ENCODE measurements around the gene TACC3.

The TACC3 gene

DNA sequence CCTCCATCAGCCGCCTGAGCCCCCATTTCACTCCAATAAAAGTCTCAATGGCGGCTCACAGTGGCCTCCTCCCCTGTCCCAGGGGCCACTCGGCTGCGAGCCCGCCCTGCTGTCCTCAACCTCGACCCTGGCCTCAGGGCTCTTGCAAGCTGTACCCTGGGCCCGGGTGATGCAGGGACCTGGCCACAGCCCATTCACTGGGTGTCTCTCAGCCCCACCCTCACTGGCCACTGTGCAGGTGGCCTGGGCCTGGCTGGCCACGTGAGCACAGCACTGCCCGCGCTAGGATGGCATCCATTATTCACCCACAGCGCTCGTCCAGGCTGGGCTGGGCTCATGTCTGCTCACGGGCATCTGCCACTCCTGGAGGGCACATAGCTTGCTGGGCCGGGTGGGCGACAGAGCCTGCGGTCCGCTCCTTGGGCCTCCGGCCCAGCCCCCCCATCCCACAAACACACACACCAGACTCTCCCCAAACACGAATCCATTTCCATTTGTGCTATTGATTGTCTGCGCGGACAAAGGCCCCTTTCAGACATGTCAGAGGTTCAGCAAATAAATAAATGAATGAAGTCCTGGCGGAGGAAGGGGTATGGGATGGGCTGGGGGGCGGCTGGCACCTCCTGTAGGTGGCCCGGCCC, 55.3 kb downstream of the TACC3 start:
- no peak for DNase-seq (ENCODE audit: low read depth in 2 of 2)

GRCh38 chr4:1777822-1778641, 56.7 kb downstream of the TACC3 start:
- DNase-seq (ENCODE audit: low read depth in 2 of 2) = no peak

DNA sequence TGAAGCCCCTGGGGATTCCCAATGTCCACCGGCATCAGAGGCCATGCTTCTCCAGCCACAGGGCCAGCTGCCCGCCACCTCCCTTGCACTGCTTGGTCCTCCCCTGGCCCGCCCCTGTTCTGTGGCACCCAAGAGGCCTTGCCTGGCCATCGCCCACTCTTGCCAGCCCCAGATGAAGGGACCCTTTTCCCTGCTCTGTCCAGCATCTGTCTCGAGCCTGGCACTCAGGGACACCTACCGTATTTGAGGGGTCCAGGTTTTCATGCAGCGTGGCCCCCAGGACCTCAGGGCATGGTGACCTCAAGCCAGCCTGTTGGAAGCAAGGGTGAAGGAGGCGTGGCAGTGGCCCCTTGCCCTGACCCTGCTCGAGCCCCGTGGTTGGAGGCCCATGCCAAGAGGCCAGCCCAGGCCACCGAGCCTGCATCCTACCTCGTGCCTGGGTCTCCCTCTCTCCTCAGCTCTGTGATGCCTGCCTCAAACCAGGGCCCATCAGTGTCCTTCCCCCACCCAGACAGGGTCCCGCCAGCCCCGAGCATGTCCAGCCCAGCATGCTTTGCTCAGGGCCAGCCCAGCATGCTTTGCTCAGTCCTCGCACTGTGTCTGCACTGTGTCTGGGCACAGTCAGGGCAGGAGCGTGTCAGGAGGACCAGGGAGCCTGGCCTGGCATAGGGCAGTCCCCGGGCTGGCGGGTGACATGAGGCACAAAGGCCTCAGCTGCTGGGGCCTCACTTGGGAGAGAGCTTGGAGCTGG, 57.5 kb downstream of the TACC3 start:
- DNase-seq (ENCODE audit: low read depth in 2 of 2) = no peak

DNA sequence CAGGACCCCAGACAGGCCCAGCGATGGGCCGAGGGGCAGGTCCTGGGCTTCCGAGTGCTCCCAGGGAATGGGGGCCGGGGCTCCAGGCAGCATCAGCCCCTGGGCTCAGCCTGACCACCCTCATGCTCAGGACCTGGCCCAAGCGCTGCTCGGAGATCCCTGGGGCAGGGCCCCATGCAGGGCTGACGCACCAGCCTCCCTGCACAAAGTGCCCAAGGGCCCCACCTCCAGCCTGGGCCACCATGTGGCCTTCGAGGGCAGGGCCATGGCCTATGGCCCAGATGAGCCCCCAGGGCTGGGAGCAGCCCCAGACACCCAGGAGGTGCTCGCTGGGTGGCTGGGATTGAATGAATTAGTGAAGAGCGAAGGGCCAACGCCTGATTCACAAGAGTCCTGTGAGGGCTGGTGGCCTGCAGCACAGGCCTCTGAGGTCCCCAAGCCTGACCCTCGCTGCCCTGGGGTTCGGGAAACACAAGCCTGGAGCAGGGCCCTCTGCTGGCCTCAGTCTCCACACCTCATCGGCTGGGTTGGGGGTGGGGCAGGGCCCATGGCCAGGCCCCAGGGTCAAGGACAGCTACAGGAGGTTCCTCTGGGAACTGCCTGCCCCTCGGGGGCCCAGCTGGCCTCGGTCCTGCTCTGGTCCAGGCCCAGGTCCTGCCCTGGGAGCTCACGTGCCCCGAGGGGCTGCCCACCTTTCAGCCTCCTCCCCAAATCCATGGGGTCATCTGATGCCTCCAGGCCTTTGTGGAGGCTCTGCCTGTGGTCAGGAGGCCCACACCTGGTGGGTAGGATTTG, 58.5 kb downstream of the TACC3 start:
- no peak for DNase-seq (ENCODE audit: low read depth in 2 of 2)

DNA sequence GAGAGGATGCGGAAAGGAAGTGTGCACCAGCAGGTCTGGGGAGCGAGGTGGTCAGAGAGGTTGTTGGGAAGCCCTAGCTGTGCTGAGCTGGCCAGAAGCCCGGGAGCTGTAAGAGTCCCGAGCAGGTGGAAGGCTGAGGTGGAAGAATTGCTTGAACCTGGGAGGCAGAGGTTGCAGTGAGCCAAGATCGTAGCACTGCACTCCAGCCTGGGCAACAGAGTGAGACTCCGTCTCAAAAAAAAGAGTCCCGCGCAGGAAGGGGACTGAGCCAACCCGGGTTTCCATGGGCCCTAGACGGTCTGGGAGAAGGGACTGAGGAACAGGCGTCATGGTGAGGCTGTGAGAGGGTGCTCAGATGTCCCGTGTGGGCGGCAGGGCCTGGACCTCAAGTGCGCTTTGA, 59.1 kb downstream of the TACC3 start:
- DNase-seq (ENCODE audit: low read depth in 2 of 2) = no peak

- no peak for DNase-seq (ENCODE audit: low read depth in 2 of 2)
These were observed 61.7 kb downstream of the TACC3 start for GRCh38 chr4:1783015-1783414.

GRCh38 chr4:1783970-1784369, 62.6 kb downstream of the TACC3 start:
- no peak for DNase-seq (ENCODE audit: low read depth in 2 of 2)

DNA sequence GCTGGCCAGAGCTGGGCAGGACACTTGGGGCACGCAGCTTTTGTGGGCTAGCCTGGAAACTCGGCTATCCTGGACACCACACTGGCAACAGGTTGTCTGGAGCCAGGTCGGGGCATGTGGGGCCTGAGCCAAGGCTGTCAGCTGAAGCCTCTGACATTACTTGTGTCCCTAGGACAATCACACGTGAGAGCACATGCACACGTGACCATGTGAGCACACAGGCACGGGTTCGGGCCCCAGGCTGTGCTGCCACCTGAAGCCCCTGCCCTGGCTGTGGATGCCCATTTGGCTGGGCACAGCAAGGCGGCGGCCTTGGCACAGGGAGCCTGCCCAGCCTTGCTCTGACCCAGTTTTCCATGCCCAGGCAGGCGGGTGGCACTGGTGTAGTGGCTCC, 63.1 kb downstream of the TACC3 start:
- no peak for DNase-seq (ENCODE audit: low read depth in 2 of 2)

- no peak for DNase-seq (ENCODE audit: low read depth in 2 of 2)
These were observed 63.7 kb downstream of the TACC3 start for GRCh38 chr4:1784789-1785591.

DNA sequence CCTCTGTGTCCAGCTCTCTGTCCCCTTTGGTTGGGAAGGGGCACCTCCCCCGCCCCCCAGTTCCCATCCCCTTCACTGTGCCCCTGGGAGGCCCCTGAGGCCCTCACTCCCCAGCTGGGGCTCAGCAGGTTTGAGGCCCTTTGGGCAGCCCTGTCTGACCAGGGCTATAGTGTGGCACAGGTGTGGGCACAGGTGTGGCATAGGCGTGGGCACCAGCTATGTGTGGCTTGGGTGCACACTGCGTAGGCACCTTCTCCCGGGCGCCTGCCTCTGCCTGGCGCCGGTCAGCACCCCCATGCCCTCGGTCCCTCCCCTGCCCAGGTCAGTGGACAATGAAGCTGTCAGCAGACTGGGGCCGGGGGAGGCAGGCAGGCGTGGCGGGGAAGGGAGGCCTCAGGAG, 64.3 kb downstream of the TACC3 start:
- no peak for DNase-seq (ENCODE audit: low read depth in 2 of 2)

GRCh38 chr4:1786544-1787362, 65.4 kb downstream of the TACC3 start:
- no peak for DNase-seq (ENCODE audit: low read depth in 2 of 2)

DNA sequence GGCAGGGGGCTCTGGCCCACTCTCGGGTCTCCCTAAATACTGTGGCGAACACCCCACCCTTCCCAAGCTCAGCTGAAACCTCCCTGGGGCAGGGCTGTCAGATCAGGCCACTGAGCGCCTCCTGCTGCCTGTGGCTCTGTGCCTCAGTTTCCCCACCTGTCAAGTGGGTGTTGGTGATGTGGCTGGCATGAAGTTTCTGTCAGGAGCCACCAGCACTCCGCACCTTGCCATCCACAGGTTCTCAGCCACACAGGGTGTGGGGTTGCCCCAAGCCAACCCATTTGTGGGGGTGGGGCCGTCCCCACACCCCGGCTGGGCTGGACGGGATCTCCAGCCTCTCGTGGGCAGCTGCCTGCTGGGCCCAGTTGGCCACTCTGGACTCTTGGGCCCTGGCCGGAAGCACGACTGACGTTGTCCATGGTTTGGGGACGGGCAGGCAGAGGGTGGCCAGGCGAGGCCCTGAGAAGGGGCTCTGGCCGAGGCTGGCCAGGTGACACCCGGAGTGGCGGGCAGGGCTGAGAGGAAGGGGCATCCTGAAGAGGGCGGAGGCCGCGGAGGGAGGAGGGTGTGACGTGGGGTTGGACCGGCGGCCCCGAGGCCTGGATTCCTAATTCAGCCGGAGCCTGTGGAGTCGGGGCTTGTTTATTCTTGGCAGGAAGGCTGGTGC, 66.2 kb downstream of the TACC3 start:
- no peak for DNase-seq (ENCODE audit: low read depth in 2 of 2)

DNA sequence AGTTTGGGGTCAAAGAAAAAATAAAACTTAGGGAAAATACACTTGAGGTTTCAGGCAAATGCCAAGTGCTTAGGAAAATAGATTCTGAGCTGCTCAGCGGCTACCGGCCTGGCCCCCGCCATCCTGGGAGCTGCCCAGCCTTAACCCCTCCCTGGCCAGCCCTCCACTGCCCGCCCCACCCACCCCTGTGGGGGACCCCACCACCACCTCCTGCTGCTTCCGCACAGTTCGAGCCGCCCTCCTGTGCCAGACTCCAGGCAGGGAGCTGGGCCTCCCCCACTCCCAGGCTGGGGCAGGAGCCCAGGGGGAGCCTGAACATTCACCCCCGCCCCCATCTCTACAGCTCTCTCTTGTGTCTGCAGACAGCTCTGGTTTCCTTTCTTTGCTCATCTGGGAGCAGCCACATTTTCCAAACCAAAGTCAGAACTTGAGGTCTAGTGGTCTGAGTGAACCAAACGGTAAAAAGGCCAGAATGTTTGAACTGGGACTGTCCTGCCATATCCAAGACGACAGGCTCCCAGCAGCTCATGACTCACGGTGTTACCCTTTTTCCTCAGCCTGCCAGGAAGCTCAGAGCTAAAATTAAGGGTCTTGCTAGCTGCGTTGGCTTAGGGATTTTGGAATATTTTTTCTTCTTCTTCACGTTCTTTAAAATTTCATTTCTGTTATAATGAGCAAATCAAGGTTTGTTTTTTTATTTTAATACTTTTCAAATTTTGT, 67.1 kb downstream of the TACC3 start:
- no peak for DNase-seq (ENCODE audit: low read depth in 2 of 2)

DNA sequence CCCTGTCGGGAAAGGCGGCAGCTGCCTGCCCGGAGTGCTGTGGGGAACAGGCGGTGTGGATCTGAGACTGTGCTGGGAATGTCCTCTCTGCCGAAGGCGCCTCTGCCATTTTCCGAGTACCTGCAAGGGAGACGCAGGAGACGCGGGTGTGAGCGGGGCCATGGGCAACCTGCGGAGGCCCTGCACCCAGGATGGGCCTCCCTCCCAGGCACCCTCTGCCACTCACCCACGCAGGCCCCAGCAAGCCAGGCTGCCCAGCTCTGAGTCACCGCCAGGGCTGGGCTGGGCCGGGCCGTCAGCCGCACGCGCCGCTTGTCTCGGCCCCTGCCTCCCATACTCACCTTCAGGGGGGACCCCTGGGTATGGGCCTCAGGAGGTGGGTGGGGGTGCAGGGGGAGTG, 68.2 kb downstream of the TACC3 start:
- DNase-seq (ENCODE audit: low read depth in 2 of 2) = no peak

DNA sequence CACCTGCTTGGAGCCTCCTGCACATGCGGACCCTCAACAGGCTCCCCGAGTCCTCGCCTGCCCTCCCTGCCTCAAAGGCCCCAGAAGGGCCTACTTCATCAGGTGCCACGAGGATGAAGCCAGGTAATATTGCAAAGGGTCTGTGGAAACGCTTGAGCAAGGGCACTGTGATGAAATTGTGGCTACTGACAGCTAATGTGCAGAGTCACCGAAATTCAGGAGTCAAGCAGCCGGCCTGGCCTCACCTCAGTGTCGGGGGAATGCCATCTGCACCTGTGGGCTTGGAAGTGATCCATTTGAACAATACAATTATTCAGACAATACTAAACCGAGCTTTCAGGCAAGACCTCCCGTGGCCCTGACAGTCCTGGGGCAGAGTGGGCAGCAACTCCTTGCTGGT, 68.7 kb downstream of the TACC3 start:
- DNase-seq (ENCODE audit: low read depth in 2 of 2) = no peak

DNA sequence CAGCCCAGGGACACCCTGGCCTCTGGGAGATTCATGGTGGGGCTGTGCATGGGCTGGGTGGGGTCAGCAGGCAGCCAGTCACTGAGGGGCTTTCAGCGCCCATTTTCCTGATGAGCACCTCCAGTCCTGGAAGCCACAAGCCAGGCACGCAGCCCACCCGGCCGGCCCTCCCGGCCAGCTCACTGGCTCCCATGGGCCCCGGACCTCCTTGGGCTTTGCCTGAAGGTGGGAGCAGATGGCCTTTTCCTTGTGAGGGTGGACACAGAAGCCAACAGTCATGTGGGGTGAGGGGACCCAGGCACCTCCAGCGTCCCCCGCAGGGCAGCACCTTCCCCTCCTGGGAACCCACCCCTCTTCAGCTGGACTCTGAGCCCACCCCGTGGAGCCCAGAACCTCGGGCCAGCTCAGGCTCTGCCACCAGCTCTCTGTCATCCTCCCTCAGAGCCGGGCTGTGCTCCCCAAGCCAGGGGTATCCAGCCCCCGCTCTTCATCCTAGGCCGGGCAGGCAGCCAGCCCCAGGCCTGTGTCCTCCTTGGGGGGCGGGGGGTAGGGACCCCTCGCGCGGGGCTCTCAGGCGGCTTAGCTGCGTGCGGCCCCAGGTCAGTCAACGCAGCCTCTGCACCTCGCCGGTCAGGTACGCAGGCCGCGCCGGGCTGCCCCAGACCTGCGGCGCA, 71.0 kb downstream of the TACC3 start:
- DNase-seq (ENCODE audit: low read depth in 2 of 2) = no peak

DNA sequence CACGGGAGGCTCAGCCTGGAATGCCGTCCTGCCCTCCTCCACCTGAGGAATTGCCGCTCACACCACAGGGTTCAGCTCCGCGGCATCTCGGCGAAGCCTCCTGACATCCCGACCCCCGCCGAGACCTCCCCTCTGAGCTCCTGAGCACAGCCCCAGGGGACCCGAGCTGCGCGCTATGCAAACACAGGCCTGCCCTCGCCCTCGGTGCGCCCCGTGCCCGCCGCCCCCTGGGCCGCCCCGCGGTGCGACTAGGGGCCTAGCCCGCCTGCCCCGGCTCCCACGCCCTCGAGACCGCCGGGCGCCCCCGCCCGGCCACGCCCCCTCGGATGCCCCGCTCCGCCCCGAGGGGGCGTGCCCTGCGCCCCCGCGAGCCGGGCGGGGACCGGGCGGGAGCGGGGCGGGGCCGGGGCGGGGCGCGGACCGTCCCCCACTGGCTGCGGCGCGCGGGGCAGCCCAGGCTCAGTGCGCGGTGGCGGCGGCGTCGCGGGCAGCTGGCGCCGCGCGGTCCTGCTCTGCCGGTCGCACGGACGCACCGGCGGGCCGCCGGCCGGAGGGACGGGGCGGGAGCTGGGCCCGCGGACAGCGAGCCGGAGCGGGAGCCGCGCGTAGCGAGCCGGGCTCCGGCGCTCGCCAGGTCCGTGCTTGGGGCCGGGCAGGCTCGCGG, 71.6 kb downstream of the TACC3 start, which contains the start of gene FGFR3:
TSS of gene FGFR3 (plus strand) at position 462 of the 664 bp plus-strand sequence. CDS start 642 bp downstream, outside the sequence.
- DNase-seq (ENCODE audit: low read depth in 2 of 2) = no peak

- peak in 1 of 2 donors; percentile 8 for DNase-seq (ENCODE audit: low read depth in 2 of 2)
These were observed 72.1 kb downstream of the TACC3 start for GRCh38 chr4:1793496-1793840.
